ENCODE results near the gene AIFM2. TPM values are rescaled to one million over a fixed set of nuclear protein-coding genes. Genes with fewer than 3 reads are reported as not detected.
A peak's percentile ranks its signal among the peaks of the same experiment; 100 is the strongest.

AIFM2 gene
- total and polyA plus RNA-seq, 2 of the 13 experiments (the other 11 are each of a cell fraction or from before 2014, with no cell fraction given): 20.3 to 29.5 TPM

- TF ChIP-seq ZHX1 (CRISPR knock-in tag; IDR thresholded peaks at IDR 0.05; ENCODE audit: low read depth): 0 out of 2 replicates have a peak, but pooled peaks have one; percentile 12
- TF ChIP-seq CREB1 (IDR thresholded peaks at IDR 0.05): 0 out of 2 replicates have a peak, but pooled peaks have one; percentile 7
- no peak for TF ChIP-seq CREB1 (CRISPR knock-in tag; IDR thresholded peaks at IDR 0.05)
- peak; percentile 34; the same call in 1 of the 2 replicates for TF ChIP-seq ZNF614 (CRISPR knock-in tag; IDR thresholded peaks at IDR 0.05; ENCODE audit: borderline replicate concordance)
- no peak for TF ChIP-seq RAD21 (CRISPR knock-in tag; IDR thresholded peaks at IDR 0.05)
- peak; percentile 69 for TF ChIP-seq YEATS4 (CRISPR knock-in tag; IDR thresholded peaks at IDR 0.05; ENCODE audit: borderline replicate concordance)
- TF ChIP-seq FOXO1 (CRISPR knock-in tag; IDR thresholded peaks at IDR 0.05): peak; percentile 53; the same call in 1 of the 2 replicates
- no peak for TF ChIP-seq ZNF503 (CRISPR knock-in tag; IDR thresholded peaks at IDR 0.05)
- 0 out of 2 replicates have a peak, but pooled peaks have one; percentile 41 for TF ChIP-seq ZNF230 (CRISPR knock-in tag; IDR thresholded peaks at IDR 0.05)
- TF ChIP-seq GATAD1 (CRISPR knock-in tag; IDR thresholded peaks at IDR 0.05): peak; percentile 61; the same call in 1 of the 2 replicates
- TF ChIP-seq CSRNP2 (CRISPR knock-in tag; conservative IDR thresholded peaks at IDR 0.05; ENCODE audit: low read depth): no peak
- TF ChIP-seq THAP7 (CRISPR knock-in tag; IDR thresholded peaks at IDR 0.05): no peak; the same call in 1 of the 2 replicates
- TF ChIP-seq ZSCAN20 (CRISPR knock-in tag; IDR thresholded peaks at IDR 0.05; ENCODE audit: borderline replicate concordance): no peak
- TF ChIP-seq ZNF775 (CRISPR knock-in tag; IDR thresholded peaks at IDR 0.05; ENCODE audit: borderline replicate concordance): no peak
- no peak for TF ChIP-seq ZNF704 (CRISPR knock-in tag; IDR thresholded peaks at IDR 0.05; ENCODE audit: borderline replicate concordance)
- TF ChIP-seq ZNF792 (CRISPR knock-in tag; IDR thresholded peaks at IDR 0.05): peak; percentile 69; the same call in 1 of the 2 replicates
- 0 out of 2 replicates have a peak, but pooled peaks have one; percentile 8 for TF ChIP-seq TFAP4 (IDR thresholded peaks at IDR 0.05; ENCODE audit: borderline replicate concordance, low read depth)
These were observed 41.6 kb upstream of the AIFM2 start (continued) for GRCh38 chr10:70174058-70174741.

Measured in HepG2 (cell line).